Stromal cell of bone marrow (primary cell): Measurements from ENCODE around the gene RPL3.

Experiments
- DNase-seq: peaks from one replicate; pipeline ENCODE4 v3.0.0-alpha.2; 2012; ENCODE audit warnings: low read depth

Gene RPL3

DNA sequence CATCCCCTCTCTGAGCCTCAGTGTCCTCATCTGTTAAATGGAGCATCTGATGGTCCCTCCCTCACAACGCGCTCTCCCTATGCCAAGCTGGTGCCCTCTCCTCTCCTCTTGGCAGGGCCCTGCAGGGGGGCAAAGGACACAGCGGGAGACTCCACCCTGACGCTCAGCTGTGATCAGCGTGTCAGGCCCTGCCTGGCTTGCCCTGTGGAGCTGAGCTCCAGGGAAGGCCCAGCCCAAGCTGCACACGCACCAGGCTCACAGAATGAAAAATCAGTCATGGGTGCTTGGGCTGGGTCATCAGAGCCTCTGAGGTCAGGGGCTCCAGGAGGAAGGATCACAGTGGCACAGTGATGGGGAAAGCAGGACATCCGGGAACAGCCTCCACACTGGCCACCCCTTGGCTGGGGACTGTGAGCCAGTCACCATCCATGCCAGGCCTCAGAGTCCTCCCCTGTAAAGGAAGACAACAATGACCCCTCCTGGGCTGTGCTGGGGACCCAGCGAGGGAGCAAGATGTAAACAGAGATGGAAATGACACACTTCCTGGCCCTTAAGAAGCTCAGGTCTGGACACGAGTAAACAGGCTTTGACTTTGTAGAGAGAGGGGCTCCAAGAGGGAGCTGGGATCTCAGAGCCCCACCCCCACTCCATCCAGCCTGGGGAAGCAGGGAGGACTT lies 36.6 kb downstream of the RPL3 start:
- no peak for DNase-seq

DNA sequence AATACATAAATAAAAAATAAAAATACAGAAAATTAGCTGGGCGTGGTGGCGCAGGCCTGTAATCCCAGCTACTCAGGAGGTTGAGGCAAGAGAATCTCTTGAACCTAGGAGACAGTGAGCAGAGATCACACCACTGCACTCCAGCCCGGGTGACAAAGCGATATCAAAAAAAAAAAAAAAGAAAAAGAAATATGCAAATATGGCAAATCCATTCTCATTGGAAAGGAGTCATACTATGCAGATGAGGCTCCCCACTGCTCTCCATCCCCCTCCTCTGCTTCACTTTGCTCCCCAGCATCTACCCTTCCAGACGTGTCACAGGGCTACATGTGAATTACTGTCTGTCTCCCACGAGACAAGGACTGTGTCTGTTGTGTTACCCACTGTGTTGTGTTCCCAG lies 38.3 kb downstream of the RPL3 start:
- no peak for DNase-seq

GRCh38 chr22:39280250-39280649 lies 39.2 kb downstream of the RPL3 start:
- DNase-seq: no peak

DNA sequence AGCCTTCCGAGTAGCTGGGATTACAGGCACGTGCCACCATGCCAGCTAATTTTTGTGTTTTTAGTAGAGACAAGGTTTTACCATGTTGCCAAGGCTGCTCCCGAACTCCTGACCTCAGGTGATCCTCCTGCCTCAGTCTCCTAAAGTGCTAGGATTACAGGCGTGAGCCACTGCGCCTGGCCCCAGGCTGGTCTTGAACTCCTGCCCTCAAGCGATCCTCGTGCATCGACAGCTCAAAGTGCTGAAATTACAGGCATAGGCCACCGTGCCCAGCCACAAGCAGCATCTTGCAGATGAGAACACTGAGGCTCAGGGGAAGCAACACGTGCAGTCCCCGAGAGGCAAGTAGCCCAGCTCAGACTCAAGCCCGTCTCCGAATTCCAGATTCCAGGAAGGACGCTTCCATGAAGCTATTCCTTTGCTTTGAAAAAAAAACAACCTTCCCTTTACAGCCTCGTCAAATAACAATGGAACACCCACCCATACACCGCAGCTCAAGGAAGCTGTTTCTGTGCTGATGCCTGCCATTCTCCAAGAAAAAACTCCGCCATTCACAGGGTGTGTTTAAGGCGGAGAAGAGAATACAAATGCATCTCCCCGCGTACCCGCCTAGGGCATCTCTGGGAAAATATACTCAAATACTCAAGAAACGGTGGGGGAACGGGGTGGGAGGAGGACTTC lies 40.1 kb downstream of the RPL3 start:
- DNase-seq: no peak

GRCh38 chr22:39278040-39278439 lies 41.4 kb downstream of the RPL3 start:
- no peak for DNase-seq

- DNase-seq: peak; percentile 34
These were observed 42.2 kb downstream of the RPL3 start for GRCh38 chr22:39277142-39277607.

GRCh38 chr22:39276440-39277141 lies 42.8 kb downstream of the RPL3 start:
- no peak for DNase-seq

GRCh38 chr22:39275814-39276439 lies 43.5 kb downstream of the RPL3 start:
- no peak for DNase-seq

- DNase-seq: no peak
These were observed 45.2 kb downstream of the RPL3 start for GRCh38 chr22:39273950-39274887.

GRCh38 chr22:39270792-39271191 lies 48.6 kb downstream of the RPL3 start:
- DNase-seq: no peak

DNA sequence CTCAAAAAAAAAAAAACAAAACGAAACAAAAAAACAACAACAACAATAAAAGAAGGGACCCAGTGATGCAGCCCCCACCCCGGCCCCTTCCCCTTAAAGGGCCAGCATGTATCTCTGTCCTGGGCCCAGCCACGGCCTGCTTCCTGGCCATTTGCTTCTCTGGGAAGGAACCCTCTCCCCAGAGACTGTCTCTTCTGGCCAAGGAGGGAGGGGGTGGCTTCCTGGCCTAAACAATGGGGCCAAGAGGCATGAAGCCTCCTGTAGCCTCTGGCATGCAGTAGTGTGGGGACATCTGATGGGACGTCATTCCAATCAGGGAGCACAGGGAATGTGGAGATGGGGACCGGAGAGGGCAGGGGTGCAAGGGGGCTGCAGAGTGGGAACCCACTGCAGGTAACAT lies 49.1 kb downstream of the RPL3 start:
- no peak for DNase-seq

GRCh38 chr22:39269095-39269790 lies 50.2 kb downstream of the RPL3 start:
- DNase-seq: no peak

- DNase-seq: no peak
These were observed 50.8 kb downstream of the RPL3 start for GRCh38 chr22:39268645-39269044.

DNA sequence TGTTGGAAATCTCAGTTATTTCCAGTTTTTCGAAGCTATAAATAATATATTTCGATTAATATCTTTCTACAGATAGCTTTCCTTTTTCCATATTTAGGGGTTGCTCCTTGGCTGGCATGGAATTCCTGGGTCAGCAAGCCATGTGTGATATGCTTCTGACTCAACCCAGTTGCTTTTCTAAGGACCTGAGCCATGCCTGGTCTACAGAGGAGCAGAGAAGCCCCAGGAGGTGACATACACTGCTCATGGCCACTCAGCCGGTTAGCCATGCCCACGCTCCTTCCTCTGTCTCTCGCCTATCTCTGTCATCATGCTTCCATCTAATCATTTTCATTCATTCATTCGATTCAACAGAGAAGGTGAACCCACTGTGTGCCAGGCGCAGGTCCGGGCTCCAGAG lies 51.4 kb downstream of the RPL3 start:
- DNase-seq: no peak

DNA sequence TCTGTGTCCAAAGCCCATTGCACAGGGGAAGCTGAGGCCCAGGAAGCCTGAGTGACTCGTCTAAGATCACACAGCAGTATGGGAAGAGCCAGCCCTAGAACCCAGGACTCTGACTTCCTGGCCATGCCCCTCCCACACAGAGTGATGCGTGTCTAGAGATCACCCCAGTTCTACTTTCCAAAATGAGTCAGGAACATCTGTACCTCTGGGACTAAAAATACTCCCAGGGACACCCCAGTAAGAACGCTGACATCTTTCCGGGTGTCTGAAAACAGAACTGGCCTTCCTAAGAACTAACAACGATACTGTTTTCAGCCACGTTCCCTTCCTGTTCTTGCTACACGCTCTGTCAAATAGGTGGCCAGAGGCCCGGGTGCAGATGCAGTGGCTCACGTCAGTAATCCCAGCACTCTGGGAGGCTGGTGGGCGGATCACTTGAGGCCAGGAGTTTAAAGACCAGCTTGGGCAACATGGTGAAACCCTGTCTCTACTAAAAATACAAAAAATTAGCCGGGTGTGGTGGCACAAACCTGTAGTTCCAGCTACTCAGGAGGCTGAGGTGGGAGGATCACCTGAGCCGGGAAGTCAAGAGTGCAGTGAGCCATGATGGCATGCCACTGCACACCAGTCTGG lies 52.9 kb downstream of the RPL3 start:
- no peak for DNase-seq

DNA sequence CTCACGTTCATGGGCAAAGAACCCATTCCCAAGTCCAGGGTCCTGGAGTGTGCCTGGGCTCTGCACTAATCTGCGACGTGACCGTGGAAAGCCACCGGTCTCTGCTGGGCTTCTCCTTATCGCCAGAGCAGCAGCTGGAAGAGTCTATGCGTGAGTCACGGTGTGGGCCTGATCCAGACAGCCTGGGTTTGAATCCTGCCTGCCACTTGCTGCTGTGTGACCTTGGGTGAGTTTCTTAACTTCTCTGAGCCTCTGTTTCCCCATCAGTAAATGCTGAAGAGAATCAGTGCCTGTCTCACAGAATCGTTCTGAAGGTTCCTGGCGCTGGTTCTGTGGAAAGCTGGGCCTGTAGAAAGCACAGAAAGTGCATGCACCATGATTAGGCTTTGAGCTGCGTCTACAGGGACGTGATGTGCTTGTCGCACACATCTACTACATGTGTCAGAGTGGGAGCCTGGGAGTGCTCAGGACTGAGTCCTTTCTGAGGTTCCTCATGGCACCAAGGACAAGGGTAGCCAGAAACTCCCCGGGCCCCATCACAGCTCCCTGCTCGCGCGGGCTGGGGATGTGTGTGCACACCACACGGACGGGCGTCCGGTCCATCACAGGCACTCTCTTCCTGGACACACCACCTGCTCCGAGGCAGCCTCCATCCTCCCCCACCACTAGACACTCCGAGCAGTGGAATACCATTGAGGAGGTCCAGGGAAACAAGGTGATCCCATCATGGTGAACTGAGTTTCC lies 54.1 kb downstream of the RPL3 start:
- no peak for DNase-seq

GRCh38 chr22:39264349-39265038 lies 54.9 kb downstream of the RPL3 start:
- no peak for DNase-seq

GRCh38 chr22:39263626-39264348 lies 55.6 kb downstream of the RPL3 start:
- DNase-seq: no peak
